WTC11 (cell line): ENCODE results near the gene HECW1.

Experiments
- CREB1 ChIP-seq: sonication (generic); formaldehyde crosslinking; IDR thresholded peaks from 2 replicates; pipeline ENCODE4 v1.8.0; 2023; ENCODE audit warnings: mild to moderate bottlenecking, missing genetic modification reagents
- CTCF ChIP-seq: fragments of 200-600 bp; IDR thresholded peaks from 2 replicates; pipeline ENCODE4 v1.8.0; 2022; ENCODE audit warnings: antibody characterized with exemption
- USF2 ChIP-seq: sonication (generic); formaldehyde crosslinking; IDR thresholded peaks from 2 replicates; pipeline ENCODE4 v1.8.1; 2023; ENCODE audit warnings: mild to moderate bottlenecking, missing genetic modification reagents, moderate library complexity
- ZNF416 ChIP-seq: fragments of 250-450 bp; sonication (Bioruptor Pico); IDR thresholded peaks from 2 replicates; pipeline ENCODE4 v1.9.0; 2021; ENCODE audit warnings: mild to moderate bottlenecking, inconsistent platforms

GRCh38 chr7:43511029-43511428, 398.6 kb downstream of the HECW1 start:
- TF ChIP-seq CREB1 (no peak), USF2 (CRISPR knock-in tag) (no peak), CTCF (no peak), ZNF416 (CRISPR knock-in tag) (no peak)
